ENCODE results near the gene DCTN2.

GRCh38 chr12:57579011-57579410 is 32.0 kb upstream of the DCTN2 start:
- TF ChIP-seq TAF1 (IDR thresholded peaks at IDR 0.05; ENCODE audit: low read depth) (no peak), NFIC (IDR thresholded peaks at IDR 0.05) (no peak), EP300 (IDR thresholded peaks at IDR 0.05; ENCODE audit: borderline replicate concordance) (no peak), TEAD4 (IDR thresholded peaks at IDR 0.05) (no peak), YY1 (IDR thresholded peaks at IDR 0.05; ENCODE audit: low read depth) (no peak), CEBPB (IDR thresholded peaks at IDR 0.05) (no peak), MAX (IDR thresholded peaks at IDR 0.05) (no peak), REST (IDR thresholded peaks at IDR 0.05; ENCODE audit: low read depth) (no peak), TCF12 (IDR thresholded peaks at IDR 0.05; ENCODE audit: low read depth) (no peak), USF1 (IDR thresholded peaks at IDR 0.05) (no peak), EGR1 (IDR thresholded peaks at IDR 0.05) (no peak), CREB1 (IDR thresholded peaks at IDR 0.05; ENCODE audit: low read depth) (no peak), RAD21 (IDR thresholded peaks at IDR 0.05; ENCODE audit: low read depth) (no peak)
